ENCODE measurements around the gene CAPN11.
A peak's percentile ranks its signal among the peaks of the same experiment; 100 is the strongest.

Gene CAPN11

GRCh38 chr6:44119704-44120262 is 38.8 kb upstream of the CAPN11 start:
- no peaks in the 10 kb centered on the region for H3K9me3 ChIP-seq (ENCODE audit: control insufficient read depth in 1 of 2, low read length in 2 of 2)
- H3K27me3 ChIP-seq (ENCODE audit: control insufficient read depth in 1 of 2, insufficient read depth in 2 of 2, low read length in 2 of 2), result no peaks in the 10 kb centered on the region
- H3K27ac ChIP-seq (ENCODE audit: low read depth, low read length), result peak overlapping the region; percentile 43
- peaks cover 5 to 7% of the 10 kb centered on the region in 2 donors for H3K36me3 ChIP-seq (ENCODE audit: control insufficient read depth in 1 of 2, insufficient read depth in 2 of 2, low read length in 2 of 2)
- H3K4me1 ChIP-seq (ENCODE audit: control insufficient read depth in 1 of 2, insufficient read depth in 2 of 2, low read length in 2 of 2), result peaks cover 46 to 59% of the 10 kb centered on the region in 2 donors
- no peak overlapping the region for H3K9ac ChIP-seq (ENCODE audit: low read depth in 1 of 2, low read length in 2 of 2)
- H3K4me3 ChIP-seq (ENCODE audit: low read depth in 1 of 2, low read length in 2 of 2), result no peak overlapping the region

DNA sequence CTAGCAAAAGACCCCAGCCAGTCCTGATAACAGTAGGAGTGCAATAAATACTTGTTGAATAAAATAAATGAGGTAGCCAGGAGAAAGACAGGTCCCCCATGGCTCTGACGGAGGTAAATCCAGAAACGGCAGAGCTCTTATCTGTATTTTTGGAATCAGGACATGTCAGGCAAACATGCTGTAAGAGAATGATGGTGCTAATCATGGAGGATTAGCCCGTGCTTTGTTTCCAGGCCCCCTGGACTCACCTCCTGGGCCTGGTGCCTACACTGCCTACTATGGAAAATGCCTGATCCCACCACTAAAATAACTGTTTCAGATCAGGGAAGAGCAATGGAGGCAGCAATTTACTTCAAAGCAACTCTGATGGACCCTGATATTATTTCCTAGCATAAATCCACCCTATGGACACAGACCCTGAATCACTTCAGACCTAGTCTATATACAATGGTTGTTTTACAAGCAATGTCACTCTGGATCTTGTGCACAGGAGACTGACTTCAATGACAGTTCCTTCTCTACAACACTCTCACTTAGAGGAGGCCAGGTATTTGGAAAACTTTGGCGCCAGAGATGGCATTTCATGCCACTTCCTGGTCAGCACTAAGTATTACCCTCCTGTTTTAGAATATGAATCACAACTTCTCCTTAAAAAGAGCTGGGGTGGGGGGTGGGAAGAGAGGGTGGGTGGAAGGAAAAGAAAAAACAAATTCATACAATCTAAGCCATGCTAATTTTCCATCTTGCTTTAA is 37.8 kb upstream of the CAPN11 start:
- no peaks in the 10 kb centered on the region for H3K27me3 ChIP-seq (ENCODE audit: control insufficient read depth in 1 of 2, insufficient read depth in 2 of 2, low read length in 2 of 2)
- no peaks in the 10 kb centered on the region for H3K9me3 ChIP-seq (ENCODE audit: control insufficient read depth in 1 of 2, low read length in 2 of 2)
- H3K27ac ChIP-seq (ENCODE audit: low read depth, low read length), result no peak overlapping the region
- no peak overlapping the region for H3K4me3 ChIP-seq (ENCODE audit: low read depth in 1 of 2, low read length in 2 of 2)
- H3K36me3 ChIP-seq (ENCODE audit: control insufficient read depth in 1 of 2, insufficient read depth in 2 of 2, low read length in 2 of 2), result no peaks in the 10 kb centered on the region
- peaks cover 56 to 64% of the 10 kb centered on the region in 2 donors for H3K4me1 ChIP-seq (ENCODE audit: control insufficient read depth in 1 of 2, insufficient read depth in 2 of 2, low read length in 2 of 2)
- no peak overlapping the region for H3K9ac ChIP-seq (ENCODE audit: low read depth in 1 of 2, low read length in 2 of 2)

- H3K27me3 ChIP-seq (ENCODE audit: control insufficient read depth in 1 of 2, insufficient read depth in 2 of 2, low read length in 2 of 2), result no peaks in the 10 kb centered on the region
- H3K36me3 ChIP-seq (ENCODE audit: control insufficient read depth in 1 of 2, insufficient read depth in 2 of 2, low read length in 2 of 2), result no peaks in the 10 kb centered on the region
- peak overlapping the region in 1 of 2 donors; percentile 8 for H3K9ac ChIP-seq (ENCODE audit: low read depth in 1 of 2, low read length in 2 of 2)
- H3K4me1 ChIP-seq (ENCODE audit: control insufficient read depth in 1 of 2, insufficient read depth in 2 of 2, low read length in 2 of 2), result peaks cover 51 to 56% of the 10 kb centered on the region in 2 donors
- H3K27ac ChIP-seq (ENCODE audit: low read depth, low read length), result no peak overlapping the region
- no peak overlapping the region for H3K4me3 ChIP-seq (ENCODE audit: low read depth in 1 of 2, low read length in 2 of 2)
- H3K9me3 ChIP-seq (ENCODE audit: control insufficient read depth in 1 of 2, low read length in 2 of 2), result no peaks in the 10 kb centered on the region
Observed at GRCh38 chr6:44122801-44123200, 35.8 kb upstream of the CAPN11 start.

GRCh38 chr6:44123544-44123943 is 35.1 kb upstream of the CAPN11 start:
- H3K4me3 ChIP-seq (ENCODE audit: low read depth in 1 of 2, low read length in 2 of 2), result no peak overlapping the region
- H3K9ac ChIP-seq (ENCODE audit: low read depth in 1 of 2, low read length in 2 of 2), result peak overlapping the region in 1 of 2 donors; percentile 8
- H3K4me1 ChIP-seq (ENCODE audit: control insufficient read depth in 1 of 2, insufficient read depth in 2 of 2, low read length in 2 of 2), result peaks cover 54 to 56% of the 10 kb centered on the region in 2 donors
- H3K36me3 ChIP-seq (ENCODE audit: control insufficient read depth in 1 of 2, insufficient read depth in 2 of 2, low read length in 2 of 2), result no peaks in the 10 kb centered on the region
- H3K27me3 ChIP-seq (ENCODE audit: control insufficient read depth in 1 of 2, insufficient read depth in 2 of 2, low read length in 2 of 2), result no peaks in the 10 kb centered on the region
- H3K27ac ChIP-seq (ENCODE audit: low read depth, low read length), result no peak overlapping the region
- no peaks in the 10 kb centered on the region for H3K9me3 ChIP-seq (ENCODE audit: control insufficient read depth in 1 of 2, low read length in 2 of 2)

DNA sequence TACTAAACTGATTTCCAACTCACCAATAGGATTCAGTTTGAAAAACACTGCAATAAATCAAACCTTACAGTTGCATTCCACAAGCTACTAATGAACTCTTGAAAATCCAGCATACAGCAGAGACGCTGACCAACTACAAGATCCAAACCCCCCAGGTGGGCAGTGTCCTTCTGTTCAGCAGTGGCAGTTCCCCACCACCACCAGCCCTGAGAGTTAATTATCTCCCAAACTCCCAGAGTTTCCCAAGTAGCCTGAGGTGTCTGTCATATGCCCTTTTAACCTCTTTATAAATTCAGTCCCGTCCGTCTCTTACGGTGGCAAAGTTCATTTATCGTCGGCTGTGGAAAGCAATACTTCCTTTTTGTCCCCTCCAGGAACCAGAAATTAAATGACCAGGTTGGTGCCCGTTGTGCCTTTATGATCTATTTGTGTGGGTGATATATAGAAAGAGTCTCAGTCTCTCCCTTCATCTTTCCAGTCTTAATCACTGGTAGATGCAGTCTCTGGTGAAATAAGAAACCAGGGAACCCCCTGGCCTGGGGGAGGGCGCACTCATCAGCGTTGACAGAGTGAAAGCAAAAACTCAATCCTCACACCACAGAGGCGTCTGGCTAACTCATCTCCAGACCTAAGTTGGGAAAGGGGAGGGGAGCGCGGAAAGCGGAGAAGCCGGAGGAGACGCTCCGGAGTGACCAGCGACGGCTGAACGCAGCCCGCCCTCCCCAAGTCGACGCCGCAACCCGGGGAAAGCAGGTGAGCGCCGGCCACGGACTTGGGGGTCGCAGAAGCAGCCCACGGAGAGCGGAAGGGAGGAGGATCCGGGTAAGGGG is 32.1 kb upstream of the CAPN11 start:
- Histone ChIP-seq H3K36me3 (ENCODE audit: control insufficient read depth in 1 of 2, insufficient read depth in 2 of 2, low read length in 2 of 2) (no peaks in the 10 kb centered on the region), H3K9ac (ENCODE audit: low read depth in 1 of 2, low read length in 2 of 2) (peak overlapping the region; percentile 73 to 84), H3K4me3 (ENCODE audit: low read depth in 1 of 2, low read length in 2 of 2) (peak overlapping the region; percentile 84 to 88), H3K27me3 (ENCODE audit: control insufficient read depth in 1 of 2, insufficient read depth in 2 of 2, low read length in 2 of 2) (no peaks in the 10 kb centered on the region), H3K4me1 (ENCODE audit: control insufficient read depth in 1 of 2, insufficient read depth in 2 of 2, low read length in 2 of 2) (peaks cover 57 to 59% of the 10 kb centered on the region in 2 donors), H3K27ac (ENCODE audit: low read depth, low read length) (peak overlapping the region; percentile 62), H3K9me3 (ENCODE audit: control insufficient read depth in 1 of 2, low read length in 2 of 2) (no peaks in the 10 kb centered on the region)

- peak within 1 kb of the TSS; percentile 84 to 88 for H3K4me3 ChIP-seq (ENCODE audit: low read depth in 1 of 2, low read length in 2 of 2)
- no peaks in the 10 kb centered on the region for H3K9me3 ChIP-seq (ENCODE audit: control insufficient read depth in 1 of 2, low read length in 2 of 2)
- H3K4me1 ChIP-seq (ENCODE audit: control insufficient read depth in 1 of 2, insufficient read depth in 2 of 2, low read length in 2 of 2), result peaks cover 65 to 67% of the 10 kb centered on the region in 2 donors
- H3K27me3 ChIP-seq (ENCODE audit: control insufficient read depth in 1 of 2, insufficient read depth in 2 of 2, low read length in 2 of 2), result no peaks in the 10 kb centered on the region
- H3K27ac ChIP-seq (ENCODE audit: low read depth, low read length), result peak within 1 kb of the TSS; percentile 62
- H3K36me3 ChIP-seq (ENCODE audit: control insufficient read depth in 1 of 2, insufficient read depth in 2 of 2, low read length in 2 of 2), result no peaks in the 10 kb centered on the region
- H3K9ac ChIP-seq (ENCODE audit: low read depth in 1 of 2, low read length in 2 of 2), result peak within 1 kb of the TSS; percentile 75 to 84
Observed at GRCh38 chr6:44127186-44128019, 31.2 kb upstream of the CAPN11 start, which contains the start of the genes MRPL14 and TMEM63B. TSS of gene MRPL14 (minus strand) at chr6:44127452. CDS start at chr6:44116611, 10,841 bp downstream. TSS of gene TMEM63B (plus strand) at chr6:44127554. CDS start at chr6:44134585, 7,031 bp downstream.

DNA sequence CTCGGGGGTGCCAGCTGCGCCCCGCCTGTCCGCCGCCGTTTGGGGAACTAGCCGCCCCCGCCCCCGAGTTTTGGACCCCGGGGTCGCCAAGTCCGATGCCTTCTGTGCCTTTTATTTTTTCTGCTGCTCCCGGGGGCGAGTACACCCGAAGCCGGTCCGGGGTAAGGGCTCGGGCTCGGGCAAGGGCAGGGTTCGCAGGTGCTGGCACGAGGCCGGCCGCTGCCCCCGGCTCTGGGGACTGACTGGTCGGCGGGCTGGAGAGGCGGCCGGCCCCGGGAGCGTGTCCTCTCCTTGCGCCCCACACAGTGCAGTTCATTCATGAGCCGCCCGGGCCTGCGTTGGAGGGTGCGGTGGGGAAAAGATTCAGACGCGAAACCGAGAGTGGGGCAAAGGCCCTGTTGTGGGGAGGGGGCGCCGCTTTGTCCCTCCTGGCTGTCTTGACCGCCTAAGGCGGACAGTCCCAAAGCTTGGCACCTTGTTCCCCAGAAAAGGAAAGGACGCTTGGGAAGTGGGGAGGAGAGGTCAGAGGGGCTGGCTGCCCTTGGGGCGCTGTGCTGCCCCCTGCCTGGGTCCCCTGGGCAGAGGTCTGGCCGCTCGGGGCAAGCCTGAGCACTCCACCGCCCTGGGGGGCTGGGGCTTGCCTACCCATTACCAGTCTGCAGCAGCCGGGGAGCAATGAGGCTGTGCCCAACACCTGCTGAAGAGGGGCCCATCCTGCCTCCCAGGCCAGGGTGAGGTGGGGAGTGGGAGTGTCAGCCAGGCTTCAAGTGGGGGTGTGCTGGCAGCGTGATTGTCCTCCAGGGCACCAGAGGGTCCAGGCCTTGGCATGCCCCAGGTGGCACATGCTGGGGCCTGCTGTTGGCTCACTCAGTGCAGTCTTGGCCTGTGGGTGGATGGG is 30.4 kb upstream of the CAPN11 start:
- no peaks in the 10 kb centered on the region for H3K9me3 ChIP-seq (ENCODE audit: control insufficient read depth in 1 of 2, low read length in 2 of 2)
- peak overlapping the region; percentile 3 for H3K27ac ChIP-seq (ENCODE audit: low read depth, low read length)
- H3K36me3 ChIP-seq (ENCODE audit: control insufficient read depth in 1 of 2, insufficient read depth in 2 of 2, low read length in 2 of 2), result no peaks in the 10 kb centered on the region
- H3K4me1 ChIP-seq (ENCODE audit: control insufficient read depth in 1 of 2, insufficient read depth in 2 of 2, low read length in 2 of 2), result peaks cover 65 to 68% of the 10 kb centered on the region in 2 donors
- peak overlapping the region; percentile 74 to 76 for H3K4me3 ChIP-seq (ENCODE audit: low read depth in 1 of 2, low read length in 2 of 2)
- peak overlapping the region; percentile 75 to 80 for H3K9ac ChIP-seq (ENCODE audit: low read depth in 1 of 2, low read length in 2 of 2)
- no peaks in the 10 kb centered on the region for H3K27me3 ChIP-seq (ENCODE audit: control insufficient read depth in 1 of 2, insufficient read depth in 2 of 2, low read length in 2 of 2)

GRCh38 chr6:44129841-44130322 is 28.7 kb upstream of the CAPN11 start:
- Histone ChIP-seq H3K4me1 (ENCODE audit: control insufficient read depth in 1 of 2, insufficient read depth in 2 of 2, low read length in 2 of 2) (peaks cover 56% of the 10 kb centered on the region in 2 donors), H3K27ac (ENCODE audit: low read depth, low read length) (no peak overlapping the region)

More at GRCh38 chr6:44129841-44130322, 28.7 kb upstream of the CAPN11 start:
- peaks cover 4 to 5% of the 10 kb centered on the region in 2 donors for H3K36me3 ChIP-seq (ENCODE audit: control insufficient read depth in 1 of 2, insufficient read depth in 2 of 2, low read length in 2 of 2)
- no peak overlapping the region for H3K4me3 ChIP-seq (ENCODE audit: low read depth in 1 of 2, low read length in 2 of 2)
- H3K9ac ChIP-seq (ENCODE audit: low read depth in 1 of 2, low read length in 2 of 2), result no peak overlapping the region
- no peaks in the 10 kb centered on the region for H3K9me3 ChIP-seq (ENCODE audit: control insufficient read depth in 1 of 2, low read length in 2 of 2)
- no peaks in the 10 kb centered on the region for H3K27me3 ChIP-seq (ENCODE audit: control insufficient read depth in 1 of 2, insufficient read depth in 2 of 2, low read length in 2 of 2)
